ENCODE measurements around the gene LBHD2. TPM values are rescaled to one million over a fixed set of nuclear protein-coding genes. Genes with fewer than 3 reads are reported as not detected.
"Not testable (repeated sequence)": the region's sequence is repeated elsewhere in the genome, so short reads cannot be mapped to it uniquely, and the experiment has no call there.

Gene LBHD2
- polyA plus RNA-seq, 4 donors, result not detected

GRCh38 chr14:103102689-103103260, 18.8 kb downstream of the LBHD2 start:
- DNase-seq (ENCODE audit: low read depth in 4 of 4, low spot score in 3 of 4), result no peak

- DNase-seq (ENCODE audit: low read depth in 4 of 4, low spot score in 3 of 4), result no peak
Observed at GRCh38 chr14:103103461-103104388, 19.7 kb downstream of the LBHD2 start.

- DNase-seq (ENCODE audit: low read depth in 4 of 4, low spot score in 3 of 4), result no peak
Observed at GRCh38 chr14:103104389-103104653, 20.3 kb downstream of the LBHD2 start.

- no peak for DNase-seq (ENCODE audit: low read depth in 4 of 4, low spot score in 3 of 4)
Observed at GRCh38 chr14:103104654-103105452, 20.8 kb downstream of the LBHD2 start.

- DNase-seq (ENCODE audit: low read depth in 4 of 4, low spot score in 3 of 4), result no peak
Observed at GRCh38 chr14:103105580-103106150, 21.7 kb downstream of the LBHD2 start.

GRCh38 chr14:103107455-103107854, 23.4 kb downstream of the LBHD2 start:
- no peak for DNase-seq (ENCODE audit: low read depth in 4 of 4, low spot score in 3 of 4)

GRCh38 chr14:103107941-103108748, 24.1 kb downstream of the LBHD2 start:
- no peak for DNase-seq (ENCODE audit: low read depth in 4 of 4, low spot score in 3 of 4)

GRCh38 chr14:103108749-103109207, 24.8 kb downstream of the LBHD2 start:
- no peak for DNase-seq (ENCODE audit: low read depth in 4 of 4, low spot score in 3 of 4)

GRCh38 chr14:103109535-103110441, 25.8 kb downstream of the LBHD2 start:
- no peak for DNase-seq (ENCODE audit: low read depth in 4 of 4, low spot score in 3 of 4)

GRCh38 chr14:103110681-103111231, 26.7 kb downstream of the LBHD2 start:
- DNase-seq (ENCODE audit: low read depth in 4 of 4, low spot score in 3 of 4), result no peak

- DNase-seq (ENCODE audit: low read depth in 4 of 4, low spot score in 3 of 4), result no peak
Observed at GRCh38 chr14:103111232-103111868, 27.3 kb downstream of the LBHD2 start.

- DNase-seq (ENCODE audit: low read depth in 4 of 4, low spot score in 3 of 4), result no peak
Observed at GRCh38 chr14:103112400-103113243, 28.6 kb downstream of the LBHD2 start.

GRCh38 chr14:103113303-103113702, 29.3 kb downstream of the LBHD2 start:
- no peak for DNase-seq (ENCODE audit: low read depth in 4 of 4, low spot score in 3 of 4)

- no peak for DNase-seq (ENCODE audit: low read depth in 4 of 4, low spot score in 3 of 4)
Observed at GRCh38 chr14:103113774-103114173, 29.8 kb downstream of the LBHD2 start.

- not testable (repeated sequence) for DNase-seq (ENCODE audit: low read depth in 4 of 4, low spot score in 3 of 4)
Observed at GRCh38 chr14:103115086-103115679, 31.2 kb downstream of the LBHD2 start.

- DNase-seq (ENCODE audit: low read depth in 4 of 4, low spot score in 3 of 4), result no peak
Observed at GRCh38 chr14:103115845-103116572, 32.0 kb downstream of the LBHD2 start.

All from right renal pelvis (tissue), 4 donors.